H9 (cell line): ENCODE data around the gene TRMT112. TPM values are rescaled to one million over a fixed set of nuclear protein-coding genes. Genes with fewer than 3 reads are reported as not detected.
"Not testable (repeated sequence)": the region's sequence is repeated elsewhere in the genome, so short reads cannot be mapped to it uniquely, and the experiment has no call there.

Experiments used
- DNase-seq: peaks from one replicate; pipeline ENCODE4 v3.0.0-alpha.2; 2017
- H2AFZ ChIP-seq: one replicate; pipeline ENCODE4 v1.6.1; 2013; ENCODE audit warnings: mild to moderate bottlenecking, low read length, control low read depth, moderate library complexity
- H2AK5ac ChIP-seq: 2 replicates; pipeline ENCODE4 v1.6.1; 2013; ENCODE audit warnings: low read length, control low read depth, mixed read lengths; ENCODE audit not compliant: insufficient read length
- H2BK120ac ChIP-seq: one replicate; pipeline ENCODE4 v1.6.1; 2013; ENCODE audit warnings: low read depth, mild to moderate bottlenecking, low read length, control low read depth, inconsistent platforms; ENCODE audit not compliant: poor library complexity, severe bottlenecking
- H2BK12ac ChIP-seq: 2 replicates; pipeline ENCODE4 v1.6.1; 2013; ENCODE audit warnings: low read length, control low read depth, mixed read lengths, low read depth; ENCODE audit not compliant: insufficient read length
- H2BK15ac ChIP-seq: 2 replicates; pipeline ENCODE4 v1.6.1; 2013; ENCODE audit warnings: low read depth, low read length, control low read depth
- H2BK20ac ChIP-seq: one replicate; pipeline ENCODE4 v1.6.1; 2013; ENCODE audit warnings: low read depth, mild to moderate bottlenecking, low read length, control low read depth, inconsistent platforms; ENCODE audit not compliant: poor library complexity, severe bottlenecking
- H2BK5ac ChIP-seq: 2 replicates; pipeline ENCODE4 v1.6.1; 2013; ENCODE audit warnings: low read length, control low read depth, mixed read lengths; ENCODE audit not compliant: insufficient read length
- H3K14ac ChIP-seq: 2 replicates; pipeline ENCODE4 v1.6.1; 2013; ENCODE audit warnings: low read length, control low read depth; ENCODE audit not compliant: insufficient read depth
- H3K18ac ChIP-seq: 2 replicates; pipeline ENCODE4 v1.6.1; 2013; ENCODE audit warnings: low read depth, mild to moderate bottlenecking, mixed read lengths, low read length, control low read depth; ENCODE audit not compliant: insufficient read length
- H3K23ac ChIP-seq: 2 replicates; pipeline ENCODE4 v1.6.1; 2013; ENCODE audit warnings: low read length, control low read depth, mixed read lengths, low read depth; ENCODE audit not compliant: insufficient read length
- H3K23me2 ChIP-seq: 2 replicates; pipeline ENCODE4 v1.6.1; 2013; ENCODE audit warnings: low read depth, mild to moderate bottlenecking, mixed read lengths, low read length, control low read depth; ENCODE audit not compliant: insufficient read length, poor library complexity, severe bottlenecking
- H3K27ac ChIP-seq: 2 replicates; pipeline ENCODE4 v1.5.1; 2013; ENCODE audit warnings: low read length, control low read depth, mixed read lengths, low read depth; ENCODE audit not compliant: insufficient read length
- H3K27me3 ChIP-seq: 2 replicates; pipeline ENCODE4 v1.6.1; 2013; ENCODE audit warnings: low read length, control low read depth, inconsistent platforms; ENCODE audit not compliant: insufficient read depth
- H3K4ac ChIP-seq: 2 replicates; pipeline ENCODE4 v1.6.1; 2013; ENCODE audit warnings: low read depth, mild to moderate bottlenecking, control low read depth, inconsistent platforms, low read length, moderate library complexity
- H3K4me1 ChIP-seq: 2 replicates; pipeline ENCODE4 v1.6.1; 2013; ENCODE audit warnings: low read length, control low read depth, inconsistent platforms; ENCODE audit not compliant: insufficient read depth
- H3K4me2 ChIP-seq: 2 replicates; pipeline ENCODE4 v1.6.1; 2013; ENCODE audit warnings: low read length, control low read depth, mixed read lengths; ENCODE audit not compliant: insufficient read length, insufficient read depth
- H3K56ac ChIP-seq: 2 replicates; pipeline ENCODE4 v1.6.1; 2013; ENCODE audit warnings: low read depth, mild to moderate bottlenecking, mixed read lengths, low read length, control low read depth; ENCODE audit not compliant: insufficient read length
- H3K79me1 ChIP-seq: 2 replicates; pipeline ENCODE4 v1.6.1; 2013; ENCODE audit warnings: low read depth, mild to moderate bottlenecking, moderate library complexity, low read length, control low read depth, inconsistent platforms; ENCODE audit not compliant: insufficient read depth, poor library complexity, severe bottlenecking
- H3K79me2 ChIP-seq: 2 replicates; pipeline ENCODE4 v1.6.1; 2013; ENCODE audit warnings: low read length, control low read depth, inconsistent platforms; ENCODE audit not compliant: insufficient read depth
- H3K9ac ChIP-seq: 2 replicates; pipeline ENCODE4 v1.6.1; 2013; ENCODE audit warnings: low read length, control low read depth, mixed read lengths; ENCODE audit not compliant: insufficient read length; ENCODE audit errors: extremely low read depth
- H3K9me3 ChIP-seq: one replicate; pipeline ENCODE4 v1.6.1; 2013; ENCODE audit warnings: low read depth, low read length, inconsistent platforms; ENCODE audit not compliant: control insufficient read depth
- H3T11ph ChIP-seq: one replicate; pipeline ENCODE4 v1.6.1; 2013; ENCODE audit warnings: mild to moderate bottlenecking, low read length, control low read depth, inconsistent platforms
- H4K20me1 ChIP-seq: one replicate; pipeline ENCODE4 v1.6.1; 2013; ENCODE audit not compliant: control insufficient read depth, insufficient read length, insufficient read depth
- H4K5ac ChIP-seq: 2 replicates; pipeline ENCODE4 v1.6.1; 2013; ENCODE audit warnings: low read depth, mild to moderate bottlenecking, mixed read lengths, low read length, control low read depth; ENCODE audit not compliant: insufficient read length
- H4K8ac ChIP-seq: replicated peaks from 2 replicates; pipeline ENCODE4 v1.6.1; 2013; ENCODE audit warnings: low read length, control low read depth, mixed read lengths, low read depth; ENCODE audit not compliant: insufficient read length
- H4K91ac ChIP-seq: 2 replicates; pipeline ENCODE4 v1.6.1; 2013; ENCODE audit warnings: low read depth, mild to moderate bottlenecking, moderate library complexity, mixed read lengths, low read length, control low read depth; ENCODE audit not compliant: insufficient read length
- H3K27ac Mint-ChIP-seq, 3 experiments: 2 replicates in 2 of 3; 3 replicates in 1 of 3; pipeline ENCODE4 v1.8.0; 2020 to 2021; ENCODE audit warnings: mixed read lengths in 3 of 3, mild to moderate bottlenecking in 1 of 3, moderate library complexity in 1 of 3
- H3K27me3 Mint-ChIP-seq: 2 replicates; pipeline ENCODE4 v1.8.0; 2021; ENCODE audit warnings: low read depth, mild to moderate bottlenecking, moderate library complexity, mixed read lengths
- H3K36me3 Mint-ChIP-seq, 3 experiments: 2 replicates in 2 of 3; 3 replicates in 1 of 3; pipeline ENCODE4 v1.8.0; 2020 to 2021; ENCODE audit warnings: low read depth in 3 of 3, mixed read lengths in 3 of 3; ENCODE audit not compliant: insufficient read depth in 1 of 3
- H3K4me1 Mint-ChIP-seq, 2 experiments: 2 replicates each; pipeline ENCODE4 v1.8.0; 2020; ENCODE audit warnings: mixed read lengths in 2 of 2
- H3K4me3 Mint-ChIP-seq, 2 experiments: 2 replicates in 1 of 2; 3 replicates in 1 of 2; pipeline ENCODE4 v1.8.0; 2020 to 2021; ENCODE audit warnings: mild to moderate bottlenecking in 2 of 2, mixed read lengths in 2 of 2, moderate library complexity in 1 of 2
- H3K9me3 Mint-ChIP-seq, 2 experiments: 2 replicates in 1 of 2; 3 replicates in 1 of 2; pipeline ENCODE4 v1.8.0; 2020; ENCODE audit warnings: mild to moderate bottlenecking in 2 of 2, mixed read lengths in 2 of 2, moderate library complexity in 1 of 2
- CTCF ChIP-seq: fragments of 200-600 bp; sonication (generic); conservative IDR thresholded peaks from 3 replicates; pipeline ENCODE4 v1.8.0; 2021; ENCODE audit warnings: antibody characterized with exemption, mild to moderate bottlenecking
- WGBS: extraction: QIAGEN DNeasy Blood & Tissue Kit; methylation state at CpG from one replicate; pipeline ENCODE4 v1.1.7; 2013; ENCODE audit warnings: missing lambda C conversion rate, low lambda C conversion rate, mixed read lengths; ENCODE audit not compliant: insufficient read length; ENCODE audit errors: extremely low coverage; 5-methylcytosine and 5-hydroxymethylcytosine counted together
- total RNA-seq: library from RNA; stranded (reverse); gene quantifications from 2 replicates; pipeline ENCODE4 v1.2.1, GENCODE V29; 2021

The TRMT112 gene
- total RNA-seq, 1 experiment from 2014 or later: 315 TPM

GRCh38 chr11:64316672-64317324 lies 561 bp downstream of the TRMT112 start:
- Histone ChIP-seq H2AFZ (no peak overlapping the region), H3K56ac (no peak overlapping the region), H3K14ac (peak overlapping the region; percentile 77), H4K8ac (no peak overlapping the region), H3K4me1 (no peaks in the 10 kb centered on the region), H4K91ac (no peak overlapping the region), H2BK12ac (no peak overlapping the region), H3K27me3 (no peaks in the 10 kb centered on the region), H3K23me2 (peaks cover 3% of the 10 kb centered on the region), H2BK5ac (no peak overlapping the region), H3K79me1 (no peaks in the 10 kb centered on the region), H3K4ac (no peak overlapping the region), H3K4me2 (peak overlapping the region; percentile 51), H2BK120ac (no peak overlapping the region), H3K18ac (peak overlapping the region; percentile 76), H3K9me3 (no peaks in the 10 kb centered on the region), H3K79me2 (peaks cover 4% of the 10 kb centered on the region; the same call in 1 of the 2 replicates), H2BK20ac (no peak overlapping the region), H3K27ac (no peak overlapping the region), H3K9ac (peak overlapping the region; percentile 73), H2AK5ac (no peak overlapping the region), H2BK15ac (no peak overlapping the region), H3K23ac (no peak overlapping the region), H3T11ph (no peak overlapping the region), H4K5ac (no peak overlapping the region), H4K20me1 (peaks cover 2% of the 10 kb centered on the region)
- no CpG with 5 or more reads among the region's 32 CpGs for WGBS
- Mint-ChIP-seq H3K27me3 (no peaks in the 10 kb centered on the region), H3K27ac (peak overlapping the region; percentile 99 to 100 (median 99)), H3K36me3 (peaks cover 22 to 51% (median 38%) of the 10 kb centered on the region in 3 experiments; a peak in 6 of 7 replicates), H3K4me3 (peak overlapping the region; percentile 90 to 93), H3K4me1 (peaks cover 14 to 17% of the 10 kb centered on the region in 2 experiments), H3K9me3 (no peaks in the 10 kb centered on the region)
- no peak for DNase-seq
- TF ChIP-seq CTCF: peak; percentile 41; the same call in 2 of the 3 replicates

- whole genome bisulfite sequencing: no CpG with 5 or more reads among the region's 25 CpGs
- H4K5ac ChIP-seq, H2BK20ac ChIP-seq, H3K79me2 ChIP-seq, H3K18ac ChIP-seq, H2BK120ac ChIP-seq, H3K27me3 ChIP-seq, H2AFZ ChIP-seq, H3K56ac ChIP-seq, H3K4me1 ChIP-seq, H3K9me3 Mint-ChIP-seq, H4K20me1 ChIP-seq, H3K23me2 ChIP-seq, H3K4ac ChIP-seq, H4K8ac ChIP-seq, H3K9me3 ChIP-seq, H2BK5ac ChIP-seq, H2BK12ac ChIP-seq, H3K14ac ChIP-seq, H4K91ac ChIP-seq, H2BK15ac ChIP-seq, H3K27me3 Mint-ChIP-seq, H3K27ac ChIP-seq, H3K9ac ChIP-seq, DNase-seq, H3T11ph ChIP-seq, H2AK5ac ChIP-seq, H3K79me1 ChIP-seq, H3K23ac ChIP-seq: not testable (repeated sequence)
- H3K4me2 ChIP-seq: peak overlapping the region; percentile 51
- peaks cover 14 to 17% of the 10 kb centered on the region in 2 experiments for H3K4me1 Mint-ChIP-seq
- peak overlapping the region in 2 of 3 experiments; percentile 75 to 100; a peak in 3 of 7 replicates for H3K27ac Mint-ChIP-seq
- peak overlapping the region; percentile 90 to 93 for H3K4me3 Mint-ChIP-seq
- H3K36me3 Mint-ChIP-seq: peaks cover 18 to 43% (median 29%) of the 10 kb centered on the region in 3 experiments; a peak in 6 of 7 replicates
Observed at GRCh38 chr11:64315667-64316526, 1.5 kb downstream of the TRMT112 start.
